Right lobe of liver (tissue), 4 donors: Measurements from ENCODE around the gene LPCAT3.

Source experiments
- CTCF ChIP-seq, 4 donors: fragments of 200-600 bp in 3 of 4; fragments of 450-650 bp in 1 of 4; IDR thresholded peaks; one replicate each; pipeline versions ENCODE4 v1.5.1 to v1.8.0; 2016 to 2022; ENCODE audit warnings: antibody characterized with exemption in 4 of 4, mild to moderate bottlenecking in 2 of 4
- POLR2A ChIP-seq: fragments of 450-650 bp; IDR thresholded peaks from one replicate; pipeline ENCODE4 v1.6.1; 2017; ENCODE audit warnings: antibody characterized with exemption, mild to moderate bottlenecking
- donor health status: DM: no; HTN: no; CAD: no.
- donor health status: DM: no; HTN: no; CAD: no.
- donor health status: DM: no; HTN: yes; CAD: no.

- TF ChIP-seq CTCF (IDR thresholded peaks at IDR 0.05) (no peak), POLR2A (no peak)
Measured at GRCh38 chr12:7061596-7061995, 43.3 kb upstream of the LPCAT3 start.
